SK-N-SH (cell line): ENCODE measurements around the gene JAML. TPM values are rescaled to one million over a fixed set of nuclear protein-coding genes. Genes with fewer than 3 reads are reported as not detected.
A peak's percentile ranks its signal among the peaks of the same experiment; 100 is the strongest.

Experiments used
- CTCF ChIA-PET: fragments of 300-600, 350-600 bp; formaldehyde crosslinking; extraction: SDS; loops from one replicate; lab custom pipeline; 2021; lab: Yijun Ruan, JAX
- POLR2A ChIA-PET: fragments of 350-600 bp; sonication (Branson Sonifier 250); formaldehyde crosslinking; extraction: SDS; loops from one replicate; lab custom pipeline; 2020; ENCODE audit warnings: antibody characterized with exemption, inconsistent platforms; lab: Yijun Ruan, JAX
- DNase-seq: peaks from one replicate; pipeline ENCODE4 v3.0.0; 2012
- H2AFZ ChIP-seq: fragments of 200-600 bp; sonication (generic); 2 replicates; pipeline ENCODE4 v1.8.1; 2016; ENCODE audit warnings: antibody characterized with exemption, mild to moderate bottlenecking, low read depth
- H3F3A ChIP-seq: fragments of 200-600 bp; sonication (generic); replicated peaks from 2 replicates; pipeline ENCODE3; 2016; ENCODE audit warnings: antibody characterized with exemption, mild to moderate bottlenecking; ENCODE audit not compliant: insufficient read depth
- H3K27ac ChIP-seq, 2 experiments: fragments of 200-500 bp in 1 of 2; fragments of 200-600 bp in 1 of 2; sonication (Bioruptor generic) in 1 of 2; sonication (generic), shearing (Covaris generic) in 1 of 2; 2 replicates each; pipeline versions ENCODE4 v1.5.1 to v1.6.1; 2014 to 2016; ENCODE audit warnings: low read depth in 2 of 2, inconsistent platforms in 1 of 2, low read length in 1 of 2, mild to moderate bottlenecking in 1 of 2, mixed read lengths in 1 of 2
- H3K27me3 ChIP-seq: fragments of 200-600 bp; sonication (generic), shearing (Covaris generic); 2 replicates; pipeline ENCODE4 v1.6.1; 2016; ENCODE audit warnings: mixed run types; ENCODE audit not compliant: insufficient read depth
- H3K36me3 ChIP-seq, 2 experiments: fragments of 200-500 bp in 1 of 2; fragments of 200-600 bp in 1 of 2; sonication (Bioruptor generic) in 1 of 2; sonication (generic) in 1 of 2; replicated peaks in 1 of 2; 2 replicates each; pipeline versions ENCODE3 to v1.5.1; 2014 to 2016; ENCODE audit warnings: low read length in 1 of 2, mild to moderate bottlenecking in 1 of 2; ENCODE audit not compliant: insufficient read depth in 2 of 2, control insufficient read depth in 1 of 2
- H3K4me1 ChIP-seq, 2 experiments: fragments of 200-500 bp in 1 of 2; fragments of 200-600 bp in 1 of 2; sonication (Bioruptor generic) in 1 of 2; sonication (generic), shearing (Covaris generic) in 1 of 2; 2 replicates each; pipeline versions ENCODE4 v1.5.1 to v1.6.1; 2014 to 2016; ENCODE audit warnings: low read depth in 1 of 2, low read length in 1 of 2, mixed run types in 1 of 2; ENCODE audit not compliant: insufficient read depth in 2 of 2, control insufficient read depth in 1 of 2
- H3K4me2 ChIP-seq: fragments of 200-600 bp; sonication (generic), shearing (Covaris generic); 2 replicates; pipeline ENCODE4 v1.6.1; 2017; ENCODE audit warnings: mixed run types
- H3K4me3 ChIP-seq, 2 experiments: fragments of 200-500 bp in 1 of 2; fragments of 200-600 bp in 1 of 2; sonication (Bioruptor generic) in 1 of 2; sonication (generic), shearing (Covaris generic) in 1 of 2; 2 replicates each; pipeline versions ENCODE4 v1.5.1 to v1.8.1; 2014 to 2016; ENCODE audit warnings: low read depth in 2 of 2, inconsistent platforms in 1 of 2, low read length in 1 of 2, mild to moderate bottlenecking in 1 of 2, mixed read lengths in 1 of 2, moderate library complexity in 1 of 2
- H3K79me2 ChIP-seq: fragments of 200-600 bp; sonication (generic); 2 replicates; pipeline ENCODE4 v1.8.1; 2017; ENCODE audit warnings: mild to moderate bottlenecking; ENCODE audit not compliant: insufficient read depth
- H3K9ac ChIP-seq: fragments of 200-600 bp; sonication (generic); 2 replicates; pipeline ENCODE4 v1.6.1; 2017; ENCODE audit warnings: mixed run types
- H3K9me2 ChIP-seq: fragments of 200-600 bp; sonication (generic); 2 replicates; pipeline ENCODE4 v1.6.1; 2017; ENCODE audit warnings: mixed run types
- H3K9me3 ChIP-seq: fragments of 200-600 bp; sonication (generic); 2 replicates; pipeline ENCODE4 v1.6.1; 2017; ENCODE audit warnings: mixed run types, mild to moderate bottlenecking, moderate library complexity
- H4K20me1 ChIP-seq: fragments of 200-600 bp; sonication (generic); 2 replicates; pipeline ENCODE4 v1.6.1; 2017; ENCODE audit warnings: mild to moderate bottlenecking, mixed run types; ENCODE audit not compliant: insufficient read depth
- EP300 ChIP-seq, 2 experiments: IDR thresholded peaks; 2 replicates each; pipeline versions ENCODE4 v1.4.0 to v1.6.1; 2012; ENCODE audit warnings: borderline replicate concordance in 1 of 2, low read depth in 1 of 2, low read length in 1 of 2
- FOSL2 ChIP-seq: IDR thresholded peaks from 2 replicates; pipeline ENCODE4 v1.4.0; 2012; ENCODE audit warnings: low read depth, mild to moderate bottlenecking, moderate library complexity, borderline replicate concordance
- GABPA ChIP-seq: IDR thresholded peaks from 2 replicates; pipeline ENCODE4 v1.4.0; 2012; ENCODE audit warnings: low read depth, mild to moderate bottlenecking
- GATA2 ChIP-seq: sonication (generic); formaldehyde crosslinking; IDR thresholded peaks from 2 replicates; pipeline ENCODE4 v1.5.0; 2020; ENCODE audit warnings: mild to moderate bottlenecking, missing genetic modification reagents
- MEF2A ChIP-seq: IDR thresholded peaks from 2 replicates; pipeline ENCODE4 v1.4.0; 2012; ENCODE audit warnings: low read depth, borderline replicate concordance
- MXI1 ChIP-seq: IDR thresholded peaks from 2 replicates; pipeline ENCODE4 v1.6.1; 2012; ENCODE audit warnings: mild to moderate bottlenecking, low read depth, low read length, improper control_type of control experiment
- NFIC ChIP-seq: IDR thresholded peaks from 2 replicates; pipeline ENCODE4 v1.4.0; 2012; ENCODE audit warnings: borderline replicate concordance
- POLR2AphosphoS5 ChIP-seq: IDR thresholded peaks from 2 replicates; pipeline ENCODE4 v1.6.1; 2012; ENCODE audit warnings: low read depth, low read length
- RAD21 ChIP-seq: IDR thresholded peaks from 2 replicates; pipeline ENCODE4 v1.6.1; 2012; ENCODE audit warnings: mild to moderate bottlenecking, low read length
- TAF1 ChIP-seq: IDR thresholded peaks from 2 replicates; pipeline ENCODE4 v1.6.1; 2012; ENCODE audit warnings: low read depth, mild to moderate bottlenecking, low read length, moderate library complexity, borderline replicate concordance
- TEAD4 ChIP-seq: IDR thresholded peaks from 2 replicates; pipeline ENCODE4 v1.4.0; 2012; ENCODE audit warnings: mild to moderate bottlenecking, borderline replicate concordance; ENCODE audit not compliant: insufficient read depth
- USF2 ChIP-seq: fragments of 150-350 bp; IDR thresholded peaks from 2 replicates; pipeline ENCODE4 v1.6.1; 2017; ENCODE audit warnings: antibody characterized with exemption, low read length, low read depth, borderline replicate concordance
- YY1 ChIP-seq: IDR thresholded peaks from 2 replicates; pipeline ENCODE4 v1.4.0; 2012; ENCODE audit warnings: low read depth, mild to moderate bottlenecking
- WGBS: methylation state at CpG from one replicate; pipeline ENCODE4 v1.1.6; 2017; ENCODE audit warnings: low lambda C conversion rate; 5-methylcytosine and 5-hydroxymethylcytosine counted together
- polyA plus RNA-seq, 3 experiments: library from polyadenylated mRNA; depleted of rRNA; stranded (reverse); fragments of >200 nt; gene quantifications; 2 replicates each; pipeline ENCODE4 v1.2.3, GENCODE V29; 2012
- small RNA-seq, 7 experiments: library from RNA; depleted of rRNA; stranded (forward); fragments of <200 nt; gene quantifications; one replicate each; pipeline ENCODE3, GENCODE V24; 2012
- TF ChIP-seq, protein P1 (sequence below): IDR thresholded peaks from 2 replicates; pipeline ENCODE4 v1.4.0; 2012; ENCODE audit warnings: low read depth
- TF ChIP-seq, protein P2 (sequence below): fragments of 200-600 bp; sonication (generic); IDR thresholded peaks from 2 replicates; pipeline ENCODE4 v1.6.1; 2017; ENCODE audit warnings: antibody characterized with exemption, mild to moderate bottlenecking, moderate library complexity
- TF ChIP-seq, protein P3 (sequence below): IDR thresholded peaks from 2 replicates; pipeline ENCODE4 v1.4.0; 2012; ENCODE audit warnings: low read depth, borderline replicate concordance

JAML gene
- polyA plus RNA-seq, 1 of the 3 experiments (the other 2 are of a cell fraction), result not detected

GRCh38 chr11:118144301-118145268 lies 80.2 kb downstream of the JAML start:
- H3K79me2 ChIP-seq, result no peaks in the 10 kb centered on the region
- no peak overlapping the region for H3K9ac ChIP-seq
- no peak overlapping the region for H2AFZ ChIP-seq
- ChIA-PET POLR2A (no interaction called here), CTCF (interaction anchor here (0.6 to 15.5 kb wide), 25 partner anchors 8 to 1196 kb away, joined by 3 to 246 read pairs (median 5); partner anchors contain the start of genes SCN2B and SCN4B)
- peaks cover 0 to 4% of the 10 kb centered on the region in 2 experiments; a peak in 1 of 4 replicates for H3K4me1 ChIP-seq
- DNase-seq, result no peak
- no peaks in the 10 kb centered on the region for H3K9me2 ChIP-seq
- H3K27me3 ChIP-seq, result peaks cover 15% of the 10 kb centered on the region; the same call in 1 of the 2 replicates
- WGBS, result 29% methylated on average over 12 of the region's 20 CpGs
- no peaks in the 10 kb centered on the region for H3K36me3 ChIP-seq
- peak overlapping the region; percentile 98; the same call in 1 of the 2 replicates for H3K4me2 ChIP-seq
- H3K27ac ChIP-seq, result no peak overlapping the region
- peaks cover 3% of the 10 kb centered on the region for H3F3A ChIP-seq
- no peak overlapping the region for H3K4me3 ChIP-seq
- no peaks in the 10 kb centered on the region for H4K20me1 ChIP-seq
- no peak for TF ChIP-seq USF2
- TF ChIP-seq GABPA, result no peak
- no peak for TF ChIP-seq MXI1
- no peak for TF ChIP-seq GATA2
- TF ChIP-seq TAF1, result no peak
- TF ChIP-seq TEAD4, result no peak
- TF ChIP-seq MEF2A, result no peak
- TF ChIP-seq, protein P1, sequence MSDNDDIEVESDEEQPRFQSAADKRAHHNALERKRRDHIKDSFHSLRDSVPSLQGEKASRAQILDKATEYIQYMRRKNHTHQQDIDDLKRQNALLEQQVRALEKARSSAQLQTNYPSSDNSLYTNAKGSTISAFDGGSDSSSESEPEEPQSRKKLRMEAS, result no peak
- no peak for TF ChIP-seq POLR2AphosphoS5
- TF ChIP-seq NFIC, result no peak
- TF ChIP-seq EP300 (IDR thresholded peaks at IDR 0.05; ENCODE audit: borderline replicate concordance in 1 of 2, low read depth in 1 of 2, low read length in 1 of 2), result no peak
- no peak for TF ChIP-seq RAD21
- TF ChIP-seq FOSL2, result no peak
- TF ChIP-seq, protein P2, sequence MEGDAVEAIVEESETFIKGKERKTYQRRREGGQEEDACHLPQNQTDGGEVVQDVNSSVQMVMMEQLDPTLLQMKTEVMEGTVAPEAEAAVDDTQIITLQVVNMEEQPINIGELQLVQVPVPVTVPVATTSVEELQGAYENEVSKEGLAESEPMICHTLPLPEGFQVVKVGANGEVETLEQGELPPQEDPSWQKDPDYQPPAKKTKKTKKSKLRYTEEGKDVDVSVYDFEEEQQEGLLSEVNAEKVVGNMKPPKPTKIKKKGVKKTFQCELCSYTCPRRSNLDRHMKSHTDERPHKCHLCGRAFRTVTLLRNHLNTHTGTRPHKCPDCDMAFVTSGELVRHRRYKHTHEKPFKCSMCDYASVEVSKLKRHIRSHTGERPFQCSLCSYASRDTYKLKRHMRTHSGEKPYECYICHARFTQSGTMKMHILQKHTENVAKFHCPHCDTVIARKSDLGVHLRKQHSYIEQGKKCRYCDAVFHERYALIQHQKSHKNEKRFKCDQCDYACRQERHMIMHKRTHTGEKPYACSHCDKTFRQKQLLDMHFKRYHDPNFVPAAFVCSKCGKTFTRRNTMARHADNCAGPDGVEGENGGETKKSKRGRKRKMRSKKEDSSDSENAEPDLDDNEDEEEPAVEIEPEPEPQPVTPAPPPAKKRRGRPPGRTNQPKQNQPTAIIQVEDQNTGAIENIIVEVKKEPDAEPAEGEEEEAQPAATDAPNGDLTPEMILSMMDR, result no peak
- no peak for TF ChIP-seq YY1
- TF ChIP-seq, protein P3, sequence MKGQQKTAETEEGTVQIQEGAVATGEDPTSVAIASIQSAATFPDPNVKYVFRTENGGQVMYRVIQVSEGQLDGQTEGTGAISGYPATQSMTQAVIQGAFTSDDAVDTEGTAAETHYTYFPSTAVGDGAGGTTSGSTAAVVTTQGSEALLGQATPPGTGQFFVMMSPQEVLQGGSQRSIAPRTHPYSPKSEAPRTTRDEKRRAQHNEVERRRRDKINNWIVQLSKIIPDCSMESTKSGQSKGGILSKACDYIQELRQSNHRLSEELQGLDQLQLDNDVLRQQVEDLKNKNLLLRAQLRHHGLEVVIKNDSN, result no peak
- no peaks in the 10 kb centered on the region for H3K9me3 ChIP-seq

Small RNA genes within 50 kb of the gene (small RNA-seq; reads per million reads assigned to genes)
- 0 reads per million in 7 experiments for gene HSPE1P18

Other genes with a start within 250 kb of the JAML start
- 0.05 TPM in 1 of 2 replicates, not detected in the other for gene IL10RA, start 238.6 kb downstream of the JAML start, polyA plus RNA-seq (2012; rRNA removed)
- not detected in 2 replicates for gene TMPRSS4, start 147.9 kb downstream of the JAML start, polyA plus RNA-seq (2012; rRNA removed)
- not detected in 2 replicates for gene SMIM35, start 138.0 kb downstream of the JAML start, polyA plus RNA-seq (2012; rRNA removed)
- 1.2 and 2.0 TPM in 2 replicates for gene SCN4B, start 72.2 kb downstream of the JAML start, polyA plus RNA-seq (2012; rRNA removed)
- gene SCN2B, start 48.4 kb downstream of the JAML start, polyA plus RNA-seq (2012; rRNA removed), result 0.03 and 0.05 TPM in 2 replicates
- 0.38 and 0.70 TPM in 2 replicates for gene MPZL3, start 27.4 kb upstream of the JAML start, polyA plus RNA-seq (2012; rRNA removed)
- gene MPZL2, start 39.3 kb upstream of the JAML start, polyA plus RNA-seq (2012; rRNA removed), result 6.2 and 8.6 TPM in 2 replicates
- gene CD3E, start 79.7 kb upstream of the JAML start, polyA plus RNA-seq (2012; rRNA removed), result not detected in 2 replicates
- gene CD3D, start 117.7 kb upstream of the JAML start, polyA plus RNA-seq (2012; rRNA removed), result 0.44 TPM in 1 of 2 replicates, not detected in the other
- not detected in 2 replicates for gene CD3G, start 119.3 kb upstream of the JAML start, polyA plus RNA-seq (2012; rRNA removed)
- 7.7 and 9.3 TPM in 2 replicates for gene UBE4A, start 134.6 kb upstream of the JAML start, polyA plus RNA-seq (2012; rRNA removed)
- gene ATP5MG, start 176.6 kb upstream of the JAML start, polyA plus RNA-seq (2012; rRNA removed), result 140 and 152 TPM in 2 replicates
- gene KMT2A, start 211.5 kb upstream of the JAML start, polyA plus RNA-seq (2012; rRNA removed), result 15.7 and 16.6 TPM in 2 replicates